CD4-positive, alpha-beta T cell treated with Interleukin-10 for 1 hour (primary cell): ENCODE data around the gene TENM4.

Experiments used
- DNase-seq: peaks from one replicate; pipeline ENCODE4 v3.0.0-alpha.2; 2020

Gene TENM4

GRCh38 chr11:78711735-78712134 lies 729.1 kb downstream of the TENM4 start:
- no peak for DNase-seq

- DNase-seq, result no peak
Observed at GRCh38 chr11:78710417-78710816, 730.4 kb downstream of the TENM4 start.

- DNase-seq, result no peak
Observed at GRCh38 chr11:78708388-78708787, 732.4 kb downstream of the TENM4 start.

- DNase-seq, result no peak
Observed at GRCh38 chr11:78706551-78706950, 734.3 kb downstream of the TENM4 start.

- no peak for DNase-seq
Observed at GRCh38 chr11:78704811-78705210, 736.0 kb downstream of the TENM4 start.

- no peak for DNase-seq
Observed at GRCh38 chr11:78699609-78700135, 741.2 kb downstream of the TENM4 start.

DNA sequence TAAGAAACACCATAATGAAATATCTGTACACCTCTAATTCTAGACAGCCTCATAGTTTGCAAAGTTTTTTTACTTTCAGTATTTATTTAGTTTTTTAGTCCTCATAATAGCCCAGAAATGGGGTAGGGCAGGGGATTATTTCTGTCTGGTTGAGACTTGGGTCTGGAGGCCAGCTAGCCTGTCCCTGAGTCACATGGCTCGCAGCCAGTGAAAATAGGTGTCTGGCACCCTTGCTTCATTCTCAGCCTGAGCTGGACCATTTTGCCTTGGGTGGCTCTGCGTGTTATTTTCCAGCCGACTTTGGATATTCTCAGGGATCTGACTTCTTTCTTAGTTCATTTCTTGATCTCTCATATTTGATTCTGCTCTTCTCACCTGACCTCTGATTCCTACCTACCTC lies 742.2 kb downstream of the TENM4 start:
- no peak for DNase-seq

- DNase-seq, result no peak
Observed at GRCh38 chr11:78696177-78696576, 744.7 kb downstream of the TENM4 start.

- DNase-seq, result no peak
Observed at GRCh38 chr11:78694152-78694551, 746.7 kb downstream of the TENM4 start.

- DNase-seq, result no peak
Observed at GRCh38 chr11:78691215-78691614, 749.6 kb downstream of the TENM4 start.

- DNase-seq, result no peak
Observed at GRCh38 chr11:78690352-78690987, 750.4 kb downstream of the TENM4 start.

DNA sequence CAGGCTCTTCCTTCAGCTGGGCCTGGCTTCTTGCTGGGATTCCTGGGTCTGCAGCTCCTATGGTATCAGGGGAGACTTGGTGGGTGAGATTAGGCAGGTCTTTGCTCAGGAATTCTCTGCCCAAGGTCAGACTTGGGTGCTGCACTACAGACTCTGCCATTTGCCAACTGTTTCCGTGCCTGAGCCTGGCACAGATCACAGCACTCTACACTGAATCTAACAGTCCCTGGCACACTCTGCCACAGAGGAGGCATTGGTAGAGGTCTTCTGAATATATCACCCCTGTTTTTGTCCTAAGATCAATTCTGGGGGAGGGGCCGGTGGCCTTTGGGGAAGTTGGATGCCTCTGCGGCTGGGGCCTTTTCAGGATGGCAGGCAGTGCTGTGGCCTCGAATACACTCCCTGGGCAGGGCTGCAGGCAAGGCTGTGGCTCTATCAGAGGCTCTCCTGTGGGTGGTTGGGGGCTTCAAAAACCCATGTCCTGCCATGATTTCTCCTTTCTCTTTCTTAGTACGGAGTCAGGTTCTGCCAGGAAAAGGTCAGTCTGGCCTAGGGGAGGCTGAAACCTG lies 751.2 kb downstream of the TENM4 start:
- DNase-seq, result no peak

DNA sequence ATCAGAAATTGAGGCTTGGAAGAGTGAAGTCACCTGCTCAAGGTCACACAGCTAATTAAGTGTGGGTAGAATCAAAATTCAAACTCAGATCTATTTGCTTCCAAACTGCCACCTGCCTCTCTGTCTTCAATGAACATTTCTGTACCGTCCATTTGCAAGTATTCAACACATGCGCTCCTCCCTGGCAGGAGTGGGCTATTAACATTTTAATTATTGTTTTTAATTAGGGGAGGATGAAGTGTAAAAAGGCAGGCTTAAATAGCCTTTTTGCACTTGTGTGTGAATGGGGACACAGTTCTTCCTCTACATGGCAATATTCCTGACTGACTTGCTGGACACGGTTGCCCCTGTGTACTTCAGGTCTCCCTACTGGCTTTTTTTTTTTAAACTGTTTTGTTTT lies 751.7 kb downstream of the TENM4 start:
- no peak for DNase-seq

- no peak for DNase-seq
Observed at GRCh38 chr11:78688460-78688859, 752.4 kb downstream of the TENM4 start.

DNA sequence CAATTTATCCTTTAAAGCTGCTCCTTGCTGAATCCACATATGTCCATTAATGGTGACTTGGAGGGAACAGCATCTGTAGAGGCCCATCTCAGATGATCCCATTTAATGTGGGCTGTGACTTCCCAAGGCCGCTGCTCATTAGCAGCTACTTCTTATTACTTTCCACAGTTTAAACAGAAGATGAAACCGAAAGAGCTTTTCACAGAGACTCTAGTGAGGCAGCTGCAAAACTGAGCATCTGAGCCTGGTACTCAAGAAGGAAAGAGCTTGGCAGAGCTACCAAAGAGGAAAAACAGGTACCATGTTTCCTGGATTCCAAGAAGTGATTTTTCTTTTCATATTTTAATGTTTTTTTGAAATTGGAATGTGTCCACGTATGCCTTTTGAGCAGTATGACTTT lies 755.7 kb downstream of the TENM4 start:
- no peak for DNase-seq

DNA sequence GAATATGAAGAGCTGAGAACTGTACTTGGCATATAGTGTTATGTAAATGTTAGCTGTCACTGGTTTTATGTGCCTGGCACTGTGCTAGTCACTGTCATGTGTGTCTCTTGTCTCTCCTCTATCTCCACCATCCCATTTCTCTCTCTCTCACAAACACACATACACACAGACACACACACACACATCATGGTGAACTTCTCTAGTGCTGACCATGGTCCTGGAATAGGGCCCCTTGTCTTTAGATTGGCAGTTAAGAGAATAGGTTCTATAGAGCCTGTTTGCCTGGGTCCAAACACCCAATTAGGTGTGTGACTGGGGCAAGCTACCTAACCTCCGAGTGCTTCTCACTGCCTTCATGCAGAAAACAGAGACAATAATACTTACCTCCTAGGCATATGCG lies 756.5 kb downstream of the TENM4 start:
- no peak for DNase-seq

GRCh38 chr11:78683774-78684173 lies 757.1 kb downstream of the TENM4 start:
- DNase-seq, result no peak

GRCh38 chr11:78676026-78676557 lies 764.7 kb downstream of the TENM4 start:
- DNase-seq, result no peak

GRCh38 chr11:78672850-78673620 lies 767.8 kb downstream of the TENM4 start:
- DNase-seq, result no peak

GRCh38 chr11:78669249-78669648 lies 771.6 kb downstream of the TENM4 start:
- no peak for DNase-seq

- no peak for DNase-seq
Observed at GRCh38 chr11:78667461-78667860, 773.4 kb downstream of the TENM4 start.

GRCh38 chr11:78666675-78667160 lies 774.1 kb downstream of the TENM4 start:
- DNase-seq, result no peak

DNA sequence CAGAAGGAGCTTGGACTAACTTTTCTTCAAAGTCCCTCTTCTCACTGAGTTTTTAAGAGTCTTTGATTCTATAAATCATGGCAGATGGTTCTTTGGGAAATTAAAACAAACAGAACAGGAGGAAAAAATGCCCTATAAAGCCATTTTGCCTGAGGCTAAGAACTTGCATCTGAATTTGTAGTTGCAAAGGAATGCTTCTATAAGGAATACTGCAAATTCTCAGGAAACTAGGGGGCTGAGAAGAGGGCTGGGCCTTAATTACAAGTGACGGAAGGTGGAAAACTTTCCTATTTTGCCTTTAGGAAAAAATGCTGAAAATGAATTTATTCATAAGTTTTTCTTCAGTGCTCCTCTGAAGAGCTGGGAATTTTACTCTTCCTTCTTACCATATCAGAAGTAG lies 776.2 kb downstream of the TENM4 start:
- DNase-seq, result no peak

DNA sequence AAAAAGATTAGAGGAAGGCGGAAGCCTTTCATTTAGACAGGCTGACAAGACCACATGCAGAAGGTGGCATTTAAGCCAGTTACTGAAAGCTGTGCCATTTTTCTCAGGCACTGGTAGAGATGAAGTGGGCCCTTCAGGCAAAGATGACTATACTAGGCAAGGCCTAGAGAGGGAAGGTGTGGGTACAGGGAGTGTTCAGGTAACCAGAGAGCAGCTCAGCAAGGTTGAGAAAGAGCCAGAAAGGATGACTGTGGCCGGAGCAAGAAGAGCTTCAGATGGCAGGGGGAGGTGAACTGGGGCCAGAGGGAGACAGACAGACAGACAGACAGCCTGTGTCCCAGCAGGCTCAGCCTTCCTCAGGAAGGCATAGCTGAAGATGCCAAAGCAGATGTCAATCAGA lies 778.0 kb downstream of the TENM4 start:
- no peak for DNase-seq
